HG02840 (cell line): Measurements from ENCODE around the gene SHISAL2A.

Experiments
- ATAC-seq: cut with Tn5 transposase; IDR thresholded peaks from one replicate; pipeline ENCODE4 v1.9.1; 2021; ENCODE audit warnings: mild to moderate bottlenecking, moderate library complexity, moderate number of reproducible peaks; ENCODE audit not compliant: unreplicated experiment, low FRiP score

SHISAL2A gene

GRCh38 chr1:52632732-52633290, at the start of gene SHISAL2A:
SHISAL2A (plus strand) TSS chr1:52633168; CDS start chr1:52633494, 326 bp downstream.
- no peak for ATAC-seq

- no peak for ATAC-seq
Measured at GRCh38 chr1:52585474-52585873, 47.5 kb upstream of the SHISAL2A start.

- ATAC-seq, result no peak
Measured at GRCh38 chr1:52588027-52588426, 44.9 kb upstream of the SHISAL2A start.

GRCh38 chr1:52588535-52588934, 44.4 kb upstream of the SHISAL2A start:
- ATAC-seq, result no peak

GRCh38 chr1:52590266-52590665, 42.7 kb upstream of the SHISAL2A start:
- no peak for ATAC-seq

- ATAC-seq, result no peak
Measured at GRCh38 chr1:52592637-52593323, 40.2 kb upstream of the SHISAL2A start.

- ATAC-seq, result no peak
Measured at GRCh38 chr1:52593495-52593894, 39.5 kb upstream of the SHISAL2A start.

- ATAC-seq, result no peak
Measured at GRCh38 chr1:52595061-52595460, 37.9 kb upstream of the SHISAL2A start.

GRCh38 chr1:52597912-52598311, 35.1 kb upstream of the SHISAL2A start:
- ATAC-seq, result no peak

- ATAC-seq, result no peak
Measured at GRCh38 chr1:52598729-52599128, 34.2 kb upstream of the SHISAL2A start.

GRCh38 chr1:52599236-52599635, 33.7 kb upstream of the SHISAL2A start:
- no peak for ATAC-seq

- ATAC-seq, result no peak
Measured at GRCh38 chr1:52600533-52601179, 32.3 kb upstream of the SHISAL2A start.

GRCh38 chr1:52601519-52601918, 31.4 kb upstream of the SHISAL2A start:
- no peak for ATAC-seq

- no peak for ATAC-seq
Measured at GRCh38 chr1:52601991-52602855, 30.7 kb upstream of the SHISAL2A start, which contains the start of gene GPX7. GPX7 (plus strand) TSS chr1:52602371; CDS start chr1:52602410, 39 bp downstream.

- no peak for ATAC-seq
Measured at GRCh38 chr1:52602856-52603600, 29.9 kb upstream of the SHISAL2A start.

- ATAC-seq, result no peak
Measured at GRCh38 chr1:52603630-52604029, 29.3 kb upstream of the SHISAL2A start.

GRCh38 chr1:52604063-52604770, 28.8 kb upstream of the SHISAL2A start:
- ATAC-seq, result no peak

- no peak for ATAC-seq
Measured at GRCh38 chr1:52613636-52614373, 19.2 kb upstream of the SHISAL2A start.

- no peak for ATAC-seq
Measured at GRCh38 chr1:52614671-52615070, 18.3 kb upstream of the SHISAL2A start.
